RPMI7951 (cell line): ENCODE measurements around the gene TBC1D20. TPM values are rescaled to one million over a fixed set of nuclear protein-coding genes. Genes with fewer than 3 reads are reported as not detected.
"Not testable (repeated sequence)": the region's sequence is repeated elsewhere in the genome, so short reads cannot be mapped to it uniquely, and the experiment has no call there.

Source experiments
- DNase-seq: peaks from one replicate; pipeline ENCODE4 v3.0.0-alpha.2; 2012; ENCODE audit warnings: low read depth
- total RNA-seq: library from RNA; depleted of rRNA; stranded (reverse); fragments of >200 nt; shearing (Covaris generic); gene quantifications from 2 replicates; pipeline ENCODE4 v1.2.3, GENCODE V29; 2014

The TBC1D20 gene
- total RNA-seq, 1 experiment from 2014 or later, result 35.3 TPM

DNA sequence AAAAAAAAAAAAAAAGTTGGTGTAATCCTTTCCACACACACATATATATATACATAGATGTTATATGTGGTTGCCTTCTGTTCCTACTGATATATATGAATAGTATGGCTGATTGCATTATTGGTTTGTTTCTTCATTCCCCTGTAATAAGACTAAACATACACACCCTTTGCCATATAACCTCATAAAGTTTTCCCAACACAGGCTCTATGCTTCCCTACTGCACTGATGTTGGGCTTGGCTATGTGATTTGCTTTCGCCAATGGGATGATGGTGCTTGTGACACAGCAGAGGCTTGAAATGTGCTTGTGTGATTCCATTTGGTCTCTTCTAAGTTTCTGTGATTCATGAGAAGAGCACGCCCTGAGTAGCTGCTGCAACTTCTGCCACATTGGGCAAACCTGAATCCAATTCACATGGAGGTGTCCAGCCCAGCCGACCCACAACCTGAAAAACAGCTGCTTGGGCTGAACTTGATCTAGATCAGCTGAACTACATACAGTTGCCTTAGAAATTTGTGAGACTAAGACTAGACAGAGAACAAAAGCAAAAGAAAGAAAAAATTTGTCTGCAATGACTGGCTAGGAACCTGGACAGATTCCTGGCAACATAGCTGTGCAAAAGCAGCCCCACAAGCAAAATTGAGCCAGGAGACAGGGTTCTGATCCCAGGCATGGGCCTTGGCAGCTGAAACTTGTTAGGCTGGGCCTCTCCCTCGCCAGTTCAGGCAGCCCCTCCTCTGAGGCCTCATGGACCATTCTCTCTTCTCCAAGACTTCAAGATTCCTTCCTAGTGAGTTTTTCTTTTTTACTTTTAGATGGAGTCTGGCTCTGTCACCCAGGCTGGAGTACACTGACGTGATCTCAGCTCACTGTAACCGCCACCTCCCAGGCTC lies 13.4 kb upstream of the TBC1D20 start:
- no peak for DNase-seq

DNA sequence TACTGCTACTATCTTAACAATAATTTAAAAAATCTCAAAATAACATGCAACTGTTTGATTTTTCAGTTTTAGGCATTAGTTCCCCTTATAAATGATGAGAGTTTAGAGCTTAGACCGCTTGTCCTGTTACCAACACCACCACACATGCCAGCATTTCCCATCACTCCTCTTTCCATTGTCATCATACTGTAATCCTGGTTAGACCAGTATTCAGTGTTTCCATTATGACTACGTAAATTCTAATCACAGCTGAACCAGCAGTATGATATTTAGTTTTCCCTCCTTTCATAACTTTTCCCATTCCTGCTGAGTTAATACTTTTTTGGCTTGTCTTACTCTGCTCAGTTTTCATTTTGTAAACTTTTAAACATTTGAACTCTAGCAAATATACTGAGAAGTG lies 12.2 kb upstream of the TBC1D20 start:
- no peak for DNase-seq

GRCh38 chr20:472889-473292 lies 10.6 kb upstream of the TBC1D20 start:
- DNase-seq, result peak; percentile 14

- no peak for DNase-seq
Measured at GRCh38 chr20:472137-472846, 10.0 kb upstream of the TBC1D20 start.

GRCh38 chr20:469746-470490 lies 7.6 kb upstream of the TBC1D20 start:
- no peak for DNase-seq

GRCh38 chr20:467755-468154 lies 5.4 kb upstream of the TBC1D20 start:
- no peak for DNase-seq

GRCh38 chr20:461254-462198 lies 807 bp downstream of the TBC1D20 start:
- peak; percentile 71 for DNase-seq

GRCh38 chr20:460707-461106 lies 1.6 kb downstream of the TBC1D20 start:
- peak; percentile 60 for DNase-seq

DNA sequence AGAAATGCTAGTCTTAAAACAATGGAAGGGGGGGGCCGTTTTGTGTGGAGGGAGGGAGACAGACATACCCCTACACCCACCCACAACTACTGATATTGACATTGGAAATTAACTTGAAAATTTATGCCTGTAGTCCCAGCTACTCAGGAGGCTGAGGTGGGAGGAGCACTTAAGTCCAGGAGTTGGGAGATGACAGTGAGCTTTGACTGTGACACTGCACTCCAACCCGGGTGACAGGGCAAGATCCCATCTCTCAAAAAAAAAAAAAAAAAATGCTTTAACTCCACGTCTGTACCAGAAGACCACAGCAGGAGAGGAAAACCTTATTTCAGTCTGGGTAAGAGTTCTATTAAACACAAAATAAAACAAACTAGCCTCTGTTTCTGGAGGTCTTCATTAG lies 2.2 kb downstream of the TBC1D20 start:
- no peak for DNase-seq

- DNase-seq, result no peak
Measured at GRCh38 chr20:458776-459175, 3.6 kb downstream of the TBC1D20 start.

- DNase-seq, result no peak
Measured at GRCh38 chr20:454951-455350, 7.4 kb downstream of the TBC1D20 start.

DNA sequence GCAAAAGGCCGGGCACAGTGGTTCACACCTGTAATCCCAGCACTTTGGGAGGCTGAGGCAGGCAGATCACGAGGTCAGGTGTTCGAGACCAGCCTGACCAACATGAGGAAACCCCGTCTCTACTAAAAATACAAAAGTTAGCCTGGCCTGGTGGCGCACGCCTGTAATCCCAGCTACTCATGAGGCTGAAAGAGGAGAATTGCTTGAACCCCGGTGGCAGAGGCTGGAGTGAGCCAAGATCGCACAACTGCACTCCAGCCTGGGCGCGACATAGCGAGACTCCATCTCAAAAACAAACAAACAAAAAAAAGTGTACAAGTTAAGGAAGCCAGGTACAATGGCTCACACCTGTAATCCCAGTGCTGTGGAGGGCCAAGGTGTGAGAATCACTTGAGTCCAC lies 10.3 kb downstream of the TBC1D20 start:
- not testable (repeated sequence) for DNase-seq

DNA sequence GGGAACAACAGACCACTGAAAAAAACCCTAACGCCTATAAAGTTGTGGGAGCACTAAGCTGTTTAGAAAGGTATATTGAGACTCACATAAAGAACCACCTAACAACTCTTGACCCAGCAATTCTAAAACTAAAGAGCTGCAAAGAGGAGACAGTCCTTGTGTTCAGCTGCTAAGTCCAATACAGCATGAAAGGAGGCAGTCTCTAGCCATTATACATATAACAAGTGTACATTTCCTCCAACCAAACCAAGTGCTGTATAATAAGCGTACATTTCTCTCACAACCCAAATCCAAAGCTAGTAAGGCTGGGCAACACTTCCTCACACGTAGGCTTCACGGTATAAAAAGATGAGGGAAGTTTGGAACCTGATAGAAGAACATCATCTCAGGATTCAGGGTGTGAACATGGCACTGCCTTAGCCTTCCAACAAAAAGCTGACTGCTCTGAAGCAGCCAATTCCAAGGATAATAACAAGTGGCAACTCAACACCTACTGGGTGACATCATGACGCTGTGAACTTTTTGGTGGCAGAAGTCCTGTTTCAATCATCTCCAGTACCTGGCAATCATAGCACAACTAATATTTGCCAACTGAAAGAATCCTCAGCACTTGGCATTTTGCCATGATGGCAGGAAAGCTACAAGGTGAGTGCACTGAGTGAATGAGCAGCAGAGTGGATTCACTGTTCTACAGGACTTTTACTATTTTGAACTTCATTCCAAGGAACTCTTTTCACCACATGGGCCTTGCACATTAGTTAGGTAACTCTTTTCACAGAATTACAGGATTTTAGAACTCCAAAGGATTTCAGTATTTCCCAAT lies 16.6 kb downstream of the TBC1D20 start:
- DNase-seq, result no peak

DNA sequence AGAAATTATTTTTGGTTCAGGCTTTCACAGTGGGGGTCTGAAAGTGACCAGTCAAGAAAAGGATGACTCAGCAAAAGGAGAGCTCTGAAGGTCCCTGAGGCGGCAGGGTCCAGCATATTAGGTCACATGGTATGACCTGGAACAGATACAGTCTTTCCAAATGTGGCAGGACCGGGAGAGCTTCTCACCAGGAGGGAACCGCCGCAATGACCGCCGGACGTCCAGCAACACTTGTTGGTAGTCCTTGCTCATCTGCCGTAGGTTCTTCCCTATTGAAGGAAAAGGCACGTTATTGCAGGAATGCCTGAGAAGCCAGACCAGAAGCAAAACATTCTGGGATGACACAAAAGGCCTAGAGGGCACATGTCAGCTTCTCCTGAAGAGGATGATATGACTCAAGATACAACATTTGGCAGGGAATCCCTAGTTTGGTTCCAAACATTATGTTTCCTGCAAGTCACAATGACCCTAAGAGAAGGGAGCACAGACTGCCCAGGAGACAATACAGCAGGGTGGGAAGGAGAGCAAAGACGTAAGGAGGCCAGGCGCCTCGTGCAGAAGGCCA lies 17.4 kb downstream of the TBC1D20 start:
- peak; percentile 99 for DNase-seq

DNA sequence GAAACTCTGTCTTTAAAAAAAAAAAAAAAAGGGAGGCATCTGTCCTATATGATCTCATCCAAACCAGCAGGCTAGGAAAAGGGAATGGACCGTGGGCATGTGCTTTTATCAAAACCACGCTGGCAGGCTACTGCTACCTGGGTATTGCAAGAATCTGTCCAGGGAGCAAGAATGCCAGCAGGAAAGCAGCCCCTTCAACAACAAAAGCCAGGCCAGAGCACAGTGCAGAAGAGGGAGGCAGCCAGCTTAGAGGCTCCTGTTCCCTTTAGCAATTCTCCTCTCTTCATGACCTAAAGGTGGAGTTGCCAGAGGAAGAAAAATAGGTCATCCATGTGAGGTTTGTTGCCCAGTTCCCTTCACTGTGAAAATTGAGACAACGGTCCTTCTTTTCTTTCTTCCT lies 18.2 kb downstream of the TBC1D20 start:
- DNase-seq, result peak; percentile 31

DNA sequence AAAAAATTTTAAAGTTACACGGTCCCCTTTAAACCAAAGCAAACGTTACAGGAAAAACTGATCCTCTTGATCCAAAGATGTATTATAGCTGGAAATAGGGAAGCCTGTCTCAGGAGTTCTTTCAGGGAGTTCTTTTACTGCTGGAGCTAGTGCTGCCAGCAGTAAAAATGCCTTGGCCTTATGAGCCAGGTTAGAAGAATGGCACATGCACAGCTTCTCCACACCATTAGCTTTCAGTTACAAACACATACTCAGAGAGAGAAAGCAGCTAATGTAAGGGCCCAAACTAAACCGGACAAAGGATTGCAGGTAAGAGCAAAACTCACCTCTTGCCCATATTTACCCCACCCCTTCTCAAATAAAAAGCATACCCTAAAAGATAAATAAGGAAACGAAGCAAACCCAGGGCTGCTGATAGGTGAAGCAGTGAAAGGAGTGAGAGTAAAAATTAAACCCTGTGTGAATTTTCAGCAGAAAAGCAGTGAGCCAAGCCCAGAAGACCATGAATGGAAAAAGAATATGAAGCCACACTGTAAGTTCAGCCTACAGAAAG lies 19.0 kb downstream of the TBC1D20 start:
- DNase-seq, result no peak

DNA sequence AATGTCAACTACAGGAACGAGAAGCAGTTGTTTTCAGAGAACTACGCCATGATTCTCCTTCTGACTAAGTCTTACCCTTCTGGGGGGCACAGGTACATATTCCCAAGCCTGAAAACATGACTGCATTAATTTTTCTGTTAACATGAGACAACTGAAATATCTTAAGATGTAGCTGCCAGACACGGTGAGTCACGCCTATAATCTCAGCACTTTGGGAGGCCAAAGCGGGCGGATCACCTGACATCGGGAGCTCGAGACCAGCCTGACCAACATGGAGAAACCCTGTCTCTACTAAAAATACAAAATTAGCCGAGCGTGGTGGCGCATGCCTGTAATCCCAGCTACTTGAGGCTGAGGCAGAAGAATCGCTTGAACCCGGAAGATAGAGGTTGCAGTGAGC lies 21.7 kb downstream of the TBC1D20 start:
- DNase-seq, result no peak

GRCh38 chr20:440148-440547 lies 22.2 kb downstream of the TBC1D20 start:
- DNase-seq, result no peak

GRCh38 chr20:438571-439469 lies 23.5 kb downstream of the TBC1D20 start:
- DNase-seq, result no peak
